ENCODE data around the gene CACNB2.

DNA sequence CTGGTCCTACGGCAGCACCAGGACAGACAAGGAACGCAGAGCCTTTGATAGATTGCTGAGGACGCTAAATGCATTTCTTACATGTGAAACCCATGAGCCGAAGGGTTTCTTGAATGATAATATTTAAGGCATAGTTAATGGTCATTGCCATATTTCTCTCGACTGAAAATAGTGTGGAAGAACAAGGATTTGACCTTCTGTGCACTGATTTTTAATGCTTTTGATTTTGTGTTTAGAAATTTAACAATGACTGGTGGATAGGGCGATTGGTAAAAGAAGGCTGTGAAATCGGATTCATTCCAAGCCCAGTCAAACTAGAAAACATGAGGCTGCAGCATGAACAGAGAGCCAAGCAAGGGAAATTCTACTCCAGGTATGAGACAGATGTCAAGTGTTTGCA lies 360.4 kb downstream of the CACNB2 start:
- TF ChIP-seq, protein P1, sequence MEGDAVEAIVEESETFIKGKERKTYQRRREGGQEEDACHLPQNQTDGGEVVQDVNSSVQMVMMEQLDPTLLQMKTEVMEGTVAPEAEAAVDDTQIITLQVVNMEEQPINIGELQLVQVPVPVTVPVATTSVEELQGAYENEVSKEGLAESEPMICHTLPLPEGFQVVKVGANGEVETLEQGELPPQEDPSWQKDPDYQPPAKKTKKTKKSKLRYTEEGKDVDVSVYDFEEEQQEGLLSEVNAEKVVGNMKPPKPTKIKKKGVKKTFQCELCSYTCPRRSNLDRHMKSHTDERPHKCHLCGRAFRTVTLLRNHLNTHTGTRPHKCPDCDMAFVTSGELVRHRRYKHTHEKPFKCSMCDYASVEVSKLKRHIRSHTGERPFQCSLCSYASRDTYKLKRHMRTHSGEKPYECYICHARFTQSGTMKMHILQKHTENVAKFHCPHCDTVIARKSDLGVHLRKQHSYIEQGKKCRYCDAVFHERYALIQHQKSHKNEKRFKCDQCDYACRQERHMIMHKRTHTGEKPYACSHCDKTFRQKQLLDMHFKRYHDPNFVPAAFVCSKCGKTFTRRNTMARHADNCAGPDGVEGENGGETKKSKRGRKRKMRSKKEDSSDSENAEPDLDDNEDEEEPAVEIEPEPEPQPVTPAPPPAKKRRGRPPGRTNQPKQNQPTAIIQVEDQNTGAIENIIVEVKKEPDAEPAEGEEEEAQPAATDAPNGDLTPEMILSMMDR (IDR thresholded peaks at IDR 0.05; ENCODE audit: insufficient read depth, low read length) = no peak
- TF ChIP-seq POLR2AphosphoS5 (IDR thresholded peaks at IDR 0.05; ENCODE audit: low read depth) = no peak
- TF ChIP-seq, protein P2, sequence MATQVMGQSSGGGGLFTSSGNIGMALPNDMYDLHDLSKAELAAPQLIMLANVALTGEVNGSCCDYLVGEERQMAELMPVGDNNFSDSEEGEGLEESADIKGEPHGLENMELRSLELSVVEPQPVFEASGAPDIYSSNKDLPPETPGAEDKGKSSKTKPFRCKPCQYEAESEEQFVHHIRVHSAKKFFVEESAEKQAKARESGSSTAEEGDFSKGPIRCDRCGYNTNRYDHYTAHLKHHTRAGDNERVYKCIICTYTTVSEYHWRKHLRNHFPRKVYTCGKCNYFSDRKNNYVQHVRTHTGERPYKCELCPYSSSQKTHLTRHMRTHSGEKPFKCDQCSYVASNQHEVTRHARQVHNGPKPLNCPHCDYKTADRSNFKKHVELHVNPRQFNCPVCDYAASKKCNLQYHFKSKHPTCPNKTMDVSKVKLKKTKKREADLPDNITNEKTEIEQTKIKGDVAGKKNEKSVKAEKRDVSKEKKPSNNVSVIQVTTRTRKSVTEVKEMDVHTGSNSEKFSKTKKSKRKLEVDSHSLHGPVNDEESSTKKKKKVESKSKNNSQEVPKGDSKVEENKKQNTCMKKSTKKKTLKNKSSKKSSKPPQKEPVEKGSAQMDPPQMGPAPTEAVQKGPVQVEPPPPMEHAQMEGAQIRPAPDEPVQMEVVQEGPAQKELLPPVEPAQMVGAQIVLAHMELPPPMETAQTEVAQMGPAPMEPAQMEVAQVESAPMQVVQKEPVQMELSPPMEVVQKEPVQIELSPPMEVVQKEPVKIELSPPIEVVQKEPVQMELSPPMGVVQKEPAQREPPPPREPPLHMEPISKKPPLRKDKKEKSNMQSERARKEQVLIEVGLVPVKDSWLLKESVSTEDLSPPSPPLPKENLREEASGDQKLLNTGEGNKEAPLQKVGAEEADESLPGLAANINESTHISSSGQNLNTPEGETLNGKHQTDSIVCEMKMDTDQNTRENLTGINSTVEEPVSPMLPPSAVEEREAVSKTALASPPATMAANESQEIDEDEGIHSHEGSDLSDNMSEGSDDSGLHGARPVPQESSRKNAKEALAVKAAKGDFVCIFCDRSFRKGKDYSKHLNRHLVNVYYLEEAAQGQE (IDR thresholded peaks at IDR 0.05; ENCODE audit: insufficient replicate concordance, low read depth) = no peak
- no peak for TF ChIP-seq SPI1 (IDR thresholded peaks at IDR 0.05; ENCODE audit: borderline replicate concordance, low read depth)

Data from HL-60 (cell line).